Sigmoid colon (tissue), 4 donors: ENCODE data around the gene SPATS2L.

ENCODE experiments used
- CTCF ChIP-seq, 4 experiments: fragments of 450-650 bp in 3 of 4; fragments of 200-600 bp in 1 of 4; IDR thresholded peaks; one replicate each; pipeline ENCODE4 v1.5.1; 2016 to 2019; ENCODE audit warnings: antibody characterized with exemption in 4 of 4, mild to moderate bottlenecking in 3 of 4, moderate library complexity in 2 of 4
- EP300 ChIP-seq, 4 donors: sonication (generic); formaldehyde crosslinking; IDR thresholded peaks; one replicate each; pipeline ENCODE4 v1.6.1; 2017; ENCODE audit warnings: antibody characterized with exemption in 4 of 4
- POLR2A ChIP-seq, 2 donors: fragments of 450-650 bp; IDR thresholded peaks; one replicate each; pipeline ENCODE4 v1.6.1; 2016; ENCODE audit warnings: antibody characterized with exemption in 2 of 2, mild to moderate bottlenecking in 2 of 2, moderate library complexity in 2 of 2
- POLR2AphosphoS5 ChIP-seq, 4 donors: sonication (generic); formaldehyde crosslinking; IDR thresholded peaks; one replicate each; pipeline ENCODE4 v1.6.1; 2017; ENCODE audit warnings: antibody characterized with exemption in 4 of 4

- no peak for TF ChIP-seq CTCF (IDR thresholded peaks at IDR 0.05)
- no peak for TF ChIP-seq EP300 (IDR thresholded peaks at IDR 0.05)
- TF ChIP-seq POLR2A (IDR thresholded peaks at IDR 0.05) = no peak
- TF ChIP-seq POLR2AphosphoS5 (IDR thresholded peaks at IDR 0.05) = no peak
Observed at GRCh38 chr2:200486529-200486928, 180.0 kb downstream of the SPATS2L start.
